ENCODE results near the gene MICB.

- TF ChIP-seq, protein P1, sequence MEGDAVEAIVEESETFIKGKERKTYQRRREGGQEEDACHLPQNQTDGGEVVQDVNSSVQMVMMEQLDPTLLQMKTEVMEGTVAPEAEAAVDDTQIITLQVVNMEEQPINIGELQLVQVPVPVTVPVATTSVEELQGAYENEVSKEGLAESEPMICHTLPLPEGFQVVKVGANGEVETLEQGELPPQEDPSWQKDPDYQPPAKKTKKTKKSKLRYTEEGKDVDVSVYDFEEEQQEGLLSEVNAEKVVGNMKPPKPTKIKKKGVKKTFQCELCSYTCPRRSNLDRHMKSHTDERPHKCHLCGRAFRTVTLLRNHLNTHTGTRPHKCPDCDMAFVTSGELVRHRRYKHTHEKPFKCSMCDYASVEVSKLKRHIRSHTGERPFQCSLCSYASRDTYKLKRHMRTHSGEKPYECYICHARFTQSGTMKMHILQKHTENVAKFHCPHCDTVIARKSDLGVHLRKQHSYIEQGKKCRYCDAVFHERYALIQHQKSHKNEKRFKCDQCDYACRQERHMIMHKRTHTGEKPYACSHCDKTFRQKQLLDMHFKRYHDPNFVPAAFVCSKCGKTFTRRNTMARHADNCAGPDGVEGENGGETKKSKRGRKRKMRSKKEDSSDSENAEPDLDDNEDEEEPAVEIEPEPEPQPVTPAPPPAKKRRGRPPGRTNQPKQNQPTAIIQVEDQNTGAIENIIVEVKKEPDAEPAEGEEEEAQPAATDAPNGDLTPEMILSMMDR (conservative IDR thresholded peaks at IDR 0.05), result no peak
- TF ChIP-seq ZFX (IDR thresholded peaks at IDR 0.05), result no peak
Observed at GRCh38 chr6:31531162-31531561, 33.2 kb downstream of the MICB start.

Measured in C4-2B (cell line).